ENCODE measurements around the gene ACOX3. TPM values are rescaled to one million over a fixed set of nuclear protein-coding genes. Genes with fewer than 3 reads are reported as not detected.

The ACOX3 gene
- total RNA-seq, 2 experiments from 2014 or later, result 13.8 to 15.4 TPM

DNA sequence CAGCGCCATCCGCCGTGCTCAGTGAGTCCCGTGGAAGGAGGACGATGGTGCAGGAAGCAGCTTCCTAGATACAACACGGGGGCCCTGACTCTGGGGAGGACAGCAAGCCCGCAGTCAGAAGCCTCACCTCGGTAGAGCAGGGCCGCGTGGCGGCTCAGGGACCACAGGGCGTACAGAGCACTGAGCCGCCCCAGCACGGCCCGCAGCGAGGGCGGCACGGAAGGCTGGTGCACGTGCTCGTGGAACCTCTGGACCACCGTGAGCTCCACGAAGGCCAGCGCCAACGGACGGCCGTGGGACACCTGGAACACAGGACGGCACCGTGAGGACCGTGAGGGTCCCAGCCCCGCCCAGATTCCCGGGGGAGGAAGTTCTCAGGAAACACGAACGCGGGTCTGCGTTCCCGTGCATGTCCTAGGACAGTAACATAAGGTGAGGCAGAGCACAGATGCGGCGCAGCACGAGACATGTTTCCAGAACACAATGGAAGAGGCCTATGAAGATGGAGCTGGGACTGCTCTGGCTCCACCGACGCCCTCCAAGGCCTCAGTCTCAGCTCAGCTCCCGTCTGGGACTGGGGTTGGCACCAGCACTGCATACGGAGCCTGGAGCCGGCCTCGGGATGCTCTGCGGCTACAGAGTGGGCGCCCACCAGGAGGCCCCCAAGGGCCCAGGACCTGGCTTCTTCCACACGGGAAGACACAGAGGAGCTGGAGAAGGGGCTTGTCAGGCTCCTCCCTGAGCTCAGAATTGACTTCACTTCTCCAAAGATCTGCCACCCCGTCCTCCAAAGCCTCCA is 65.5 kb downstream of the ACOX3 start:
- Mint-ChIP-seq H3K4me3 (no peak overlapping the region), H3K9me3 (no peaks in the 10 kb centered on the region), H3K36me3 (ENCODE audit: low read depth) (no peaks in the 10 kb centered on the region), H3K27me3 (no peaks in the 10 kb centered on the region), H3K4me1 (no peaks in the 10 kb centered on the region), H3K27ac (no peak overlapping the region)
- CTCF ChIA-PET, result no interaction called here
- DNase-seq, result no peak
- POLR2A ChIA-PET, result no interaction called here

DNA sequence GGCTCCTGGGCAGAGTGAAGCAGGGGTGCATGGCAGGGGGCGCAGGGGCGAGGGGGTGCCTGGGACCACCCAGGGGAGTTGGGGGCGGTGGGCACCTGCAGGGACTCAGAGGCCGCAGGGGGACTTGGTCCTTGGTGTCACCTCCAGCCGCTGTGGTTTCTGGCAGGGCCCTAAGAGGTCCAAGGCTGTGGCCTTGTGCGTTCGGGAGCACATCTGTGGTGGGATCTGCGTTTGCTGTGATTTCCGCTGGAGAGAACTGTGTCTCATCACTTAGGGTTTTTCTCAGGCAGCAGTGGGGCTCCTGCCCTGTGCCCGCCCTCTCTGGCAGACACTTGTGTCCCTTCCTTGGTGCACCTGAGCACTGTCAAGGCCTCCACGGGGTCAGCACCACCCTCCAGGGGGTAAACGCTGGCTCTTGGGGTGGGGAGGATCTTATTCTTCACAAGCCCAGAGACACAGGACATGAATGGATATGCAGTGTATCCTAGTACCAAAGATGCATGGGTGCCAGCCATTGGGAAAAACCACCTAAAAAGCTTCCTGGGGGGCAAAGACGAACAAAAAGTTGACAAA is 66.5 kb downstream of the ACOX3 start:
- POLR2A ChIA-PET, result no interaction called here
- Mint-ChIP-seq H3K36me3 (ENCODE audit: low read depth) (no peaks in the 10 kb centered on the region), H3K4me3 (no peak overlapping the region), H3K27me3 (no peaks in the 10 kb centered on the region), H3K4me1 (no peaks in the 10 kb centered on the region), H3K27ac (no peak overlapping the region), H3K9me3 (no peaks in the 10 kb centered on the region)
- CTCF ChIA-PET, result no interaction called here
- DNase-seq, result no peak

DNA sequence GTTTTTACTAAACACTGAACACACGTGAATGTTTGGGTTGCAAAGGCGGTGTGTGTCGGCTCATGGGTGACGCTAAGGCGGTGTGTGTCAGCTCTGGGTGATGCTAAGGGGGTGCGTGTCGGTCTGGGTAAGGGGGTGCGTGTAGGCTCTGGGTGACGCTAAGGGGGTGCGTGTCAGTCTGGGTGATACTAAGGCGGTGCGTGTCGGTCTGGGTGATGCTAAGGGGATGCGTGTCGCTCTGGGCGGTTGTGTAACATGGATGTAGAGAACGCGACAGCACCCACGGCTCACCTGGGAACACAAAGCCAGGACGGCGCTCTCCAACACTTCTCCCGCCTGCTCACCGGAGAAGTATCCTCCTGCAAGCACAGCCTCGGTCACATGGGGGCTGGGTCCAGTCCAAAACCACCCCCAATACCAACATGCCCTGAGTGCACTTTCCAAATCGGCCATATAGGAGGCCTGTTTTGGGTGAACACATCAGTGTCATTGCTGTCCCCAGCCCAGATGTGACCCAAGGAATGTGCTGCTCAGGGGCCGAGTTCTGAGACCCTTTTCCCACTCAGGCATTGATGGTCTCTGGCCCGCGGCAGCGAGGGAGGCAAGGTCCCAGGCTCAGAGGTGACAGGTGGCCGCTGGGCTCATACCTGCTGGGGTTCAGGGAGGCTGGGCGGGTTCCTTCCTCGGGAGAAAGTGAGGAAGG is 67.1 kb downstream of the ACOX3 start:
- Mint-ChIP-seq H3K9me3 (no peaks in the 10 kb centered on the region), H3K4me3 (no peak overlapping the region), H3K27me3 (no peaks in the 10 kb centered on the region), H3K27ac (no peak overlapping the region), H3K4me1 (no peaks in the 10 kb centered on the region), H3K36me3 (ENCODE audit: low read depth) (no peaks in the 10 kb centered on the region)
- CTCF ChIA-PET, result no interaction called here
- no peak for DNase-seq
- POLR2A ChIA-PET, result no interaction called here

DNA sequence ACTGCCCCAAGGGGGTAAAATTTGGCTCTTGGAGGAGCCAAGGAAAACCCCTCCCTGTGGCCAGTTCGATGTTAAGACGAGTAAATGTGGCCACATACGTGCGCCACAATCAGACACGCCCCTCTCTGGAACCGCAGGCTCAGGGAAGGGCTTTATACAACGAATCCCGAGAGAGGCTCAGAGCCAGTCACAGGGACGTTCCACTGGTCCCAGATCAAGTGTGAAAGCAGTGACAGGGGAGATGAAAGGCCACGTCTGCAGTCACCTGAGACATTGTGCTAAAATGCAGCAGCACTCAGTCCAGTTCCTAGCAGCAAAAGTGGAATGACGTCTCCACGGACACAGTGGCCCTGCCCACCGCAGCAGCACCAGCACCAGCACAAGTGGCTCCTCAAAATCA is 68.0 kb downstream of the ACOX3 start:
- Mint-ChIP-seq H3K4me1 (no peaks in the 10 kb centered on the region), H3K27me3 (no peaks in the 10 kb centered on the region), H3K27ac (no peak overlapping the region), H3K36me3 (ENCODE audit: low read depth) (no peaks in the 10 kb centered on the region), H3K4me3 (no peak overlapping the region), H3K9me3 (no peaks in the 10 kb centered on the region)
- DNase-seq, result no peak
- ChIA-PET CTCF (no interaction called here), POLR2A (no interaction called here)

DNA sequence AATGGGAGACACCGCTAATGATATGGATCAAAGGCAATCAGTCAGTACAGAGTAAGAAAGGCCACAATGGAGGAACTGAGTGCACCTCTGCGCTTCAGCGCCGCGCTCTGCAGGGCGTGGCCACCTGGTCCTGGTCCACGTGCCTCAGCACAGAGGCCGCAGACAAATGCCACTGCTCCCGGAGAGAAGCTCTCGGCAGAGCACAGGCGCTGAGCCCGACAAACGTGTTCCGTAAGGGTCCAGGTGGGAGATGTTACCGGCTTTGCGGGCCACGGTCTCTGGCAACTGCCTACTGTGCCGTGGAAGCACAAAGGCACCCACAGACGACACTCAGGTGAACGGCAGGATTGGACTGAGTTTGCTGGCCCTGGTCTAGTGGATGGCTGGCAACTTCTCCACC is 68.9 kb downstream of the ACOX3 start:
- CTCF ChIA-PET, result no interaction called here
- Mint-ChIP-seq H3K4me3 (no peak overlapping the region), H3K36me3 (ENCODE audit: low read depth) (no peaks in the 10 kb centered on the region), H3K27ac (no peak overlapping the region), H3K27me3 (no peaks in the 10 kb centered on the region), H3K4me1 (no peaks in the 10 kb centered on the region), H3K9me3 (no peaks in the 10 kb centered on the region)
- no peak for DNase-seq
- POLR2A ChIA-PET, result no interaction called here

DNA sequence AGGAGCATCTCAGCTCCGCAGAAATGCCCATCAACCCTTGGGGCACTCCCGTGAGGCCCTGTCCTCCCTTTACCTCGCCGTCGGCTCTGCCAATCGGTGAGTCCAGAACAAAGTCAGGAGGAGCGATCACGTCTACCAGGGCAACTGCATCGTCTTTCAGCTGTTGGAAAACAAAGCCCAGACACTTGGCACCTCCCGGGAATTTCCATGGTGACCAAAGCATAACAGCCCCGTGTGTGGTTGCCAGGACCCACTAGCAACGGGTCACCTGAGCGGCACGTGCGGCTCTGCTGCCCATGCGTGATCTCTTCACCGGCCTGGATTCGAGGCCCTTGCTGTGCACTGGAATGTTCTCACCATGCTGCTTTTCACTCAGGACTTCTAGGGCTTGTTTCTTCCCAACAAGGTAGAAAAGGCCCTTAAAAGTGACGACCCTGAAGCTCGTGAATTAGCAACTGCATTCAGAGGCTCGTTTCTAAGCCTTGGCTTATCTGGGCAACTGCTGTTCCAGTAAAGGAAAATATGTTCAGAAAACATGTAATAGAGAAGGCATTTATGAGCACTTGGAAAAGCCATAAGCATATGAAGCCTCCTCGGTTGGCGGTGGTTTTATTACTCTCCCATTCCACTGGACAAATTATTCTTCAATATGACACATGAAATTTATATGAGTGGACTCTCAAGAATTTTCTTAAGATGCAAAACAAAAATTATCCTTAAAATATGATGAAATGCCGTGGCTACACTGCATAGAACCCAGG is 69.5 kb downstream of the ACOX3 start:
- H3K27ac Mint-ChIP-seq, result no peak overlapping the region
- DNase-seq, result no peak
- ChIA-PET POLR2A (no interaction called here), CTCF (no interaction called here)
- no peaks in the 10 kb centered on the region for H3K36me3 Mint-ChIP-seq (ENCODE audit: low read depth)
- no peaks in the 10 kb centered on the region for H3K27me3 Mint-ChIP-seq
- no peak overlapping the region for H3K4me3 Mint-ChIP-seq
- no peaks in the 10 kb centered on the region for H3K4me1 Mint-ChIP-seq
- no peaks in the 10 kb centered on the region for H3K9me3 Mint-ChIP-seq

DNA sequence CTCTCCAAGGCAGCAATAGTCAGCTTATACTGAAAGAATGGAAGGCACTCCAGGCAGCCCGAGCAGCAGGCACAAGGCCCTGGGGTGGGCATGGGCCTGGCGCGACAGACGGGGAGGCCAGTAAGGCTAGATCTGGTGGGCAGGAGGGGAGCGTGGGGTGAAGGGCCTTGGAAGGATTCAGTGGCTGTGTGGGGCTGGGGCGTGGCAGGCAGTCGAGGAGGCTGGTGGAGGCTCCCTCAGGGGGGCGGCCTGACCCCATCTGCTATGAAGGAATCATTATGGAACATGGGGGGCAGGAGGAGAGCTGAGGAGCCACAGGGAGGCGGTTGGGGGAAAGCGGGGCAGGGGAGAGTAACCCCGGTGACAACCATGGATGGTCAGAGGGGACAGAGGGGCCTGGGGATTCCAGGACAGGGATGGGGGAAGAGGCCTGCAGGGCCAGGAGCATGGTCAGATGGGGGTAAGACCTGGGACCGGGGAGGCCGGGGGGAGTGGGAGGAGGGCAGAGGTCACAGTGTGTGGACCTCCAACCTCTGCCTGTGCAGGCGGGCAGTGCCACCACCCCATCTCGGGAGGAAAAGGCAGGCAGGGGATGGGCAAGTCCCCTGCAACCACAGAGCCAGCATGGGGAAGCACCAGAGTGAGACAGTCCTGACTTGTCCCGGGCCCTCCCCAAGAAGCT is 70.3 kb downstream of the ACOX3 start:
- Mint-ChIP-seq H3K36me3 (ENCODE audit: low read depth) (no peaks in the 10 kb centered on the region), H3K27ac (no peak overlapping the region), H3K27me3 (no peaks in the 10 kb centered on the region), H3K4me1 (no peaks in the 10 kb centered on the region), H3K4me3 (no peak overlapping the region), H3K9me3 (no peaks in the 10 kb centered on the region)
- ChIA-PET POLR2A (no interaction called here), CTCF (no interaction called here)
- DNase-seq, result no peak

DNA sequence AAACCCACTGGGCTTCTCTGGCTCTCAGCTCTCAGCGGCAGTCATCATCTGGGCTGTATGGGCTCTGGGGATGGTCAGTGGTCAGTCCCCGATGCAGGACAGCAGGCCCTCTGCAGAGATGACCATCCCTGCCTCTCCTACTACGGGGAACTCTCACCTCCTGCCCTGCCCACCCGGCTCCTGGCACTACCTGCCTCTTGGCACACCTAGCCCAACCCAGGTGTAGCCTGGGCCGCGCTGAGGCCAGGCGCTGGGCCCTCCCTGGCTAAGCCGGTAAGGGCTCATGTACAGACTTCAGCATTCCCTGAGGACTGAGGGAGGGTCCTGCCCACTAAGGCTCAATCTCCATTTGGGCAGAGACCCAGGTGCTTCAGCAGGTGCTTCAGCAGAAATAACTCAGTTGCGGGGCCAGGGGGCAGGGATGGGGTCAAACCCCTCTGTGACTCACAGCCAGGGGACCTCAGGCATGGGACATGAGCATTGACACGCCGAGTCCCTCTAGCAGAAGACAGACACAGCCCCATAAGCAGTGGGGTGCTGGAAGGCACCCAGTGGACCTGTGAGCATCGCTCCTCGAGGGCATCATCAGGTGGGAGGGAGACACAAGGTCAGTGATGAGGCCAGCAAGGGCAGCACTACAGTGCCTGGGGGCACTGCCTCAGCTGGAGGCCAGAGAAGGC is 71.0 kb downstream of the ACOX3 start:
- H3K27ac Mint-ChIP-seq, result no peak overlapping the region
- H3K9me3 Mint-ChIP-seq, result no peaks in the 10 kb centered on the region
- H3K4me1 Mint-ChIP-seq, result no peaks in the 10 kb centered on the region
- H3K36me3 Mint-ChIP-seq (ENCODE audit: low read depth), result no peaks in the 10 kb centered on the region
- POLR2A ChIA-PET, result no interaction called here
- H3K27me3 Mint-ChIP-seq, result no peaks in the 10 kb centered on the region
- no peak for DNase-seq
- no peak overlapping the region for H3K4me3 Mint-ChIP-seq
- CTCF ChIA-PET, result no interaction called here

DNA sequence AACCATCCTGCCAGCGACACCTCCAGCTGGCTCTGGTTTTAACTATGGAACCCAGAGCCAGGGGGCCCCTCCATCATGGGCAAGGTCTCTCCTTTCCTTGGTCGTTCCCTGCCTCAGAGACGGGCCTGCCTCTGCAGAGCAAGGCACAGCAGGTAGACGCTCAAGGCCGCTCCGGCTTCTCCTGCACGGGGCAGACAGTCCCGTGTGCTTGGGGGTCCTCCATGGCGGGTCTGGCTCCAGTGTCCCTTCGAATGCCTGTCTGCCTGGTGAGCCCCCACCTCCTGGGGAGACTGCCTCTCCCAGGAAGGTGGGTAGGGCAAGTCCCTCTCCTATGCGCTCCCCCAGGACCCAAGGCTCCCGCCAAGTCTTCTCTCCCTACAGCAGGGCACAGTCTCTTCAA is 71.5 kb downstream of the ACOX3 start:
- Mint-ChIP-seq H3K27me3 (no peaks in the 10 kb centered on the region), H3K27ac (no peak overlapping the region), H3K4me3 (no peak overlapping the region), H3K9me3 (no peaks in the 10 kb centered on the region), H3K36me3 (ENCODE audit: low read depth) (no peaks in the 10 kb centered on the region), H3K4me1 (no peaks in the 10 kb centered on the region)
- POLR2A ChIA-PET, result no interaction called here
- no peak for DNase-seq
- CTCF ChIA-PET, result no interaction called here

DNA sequence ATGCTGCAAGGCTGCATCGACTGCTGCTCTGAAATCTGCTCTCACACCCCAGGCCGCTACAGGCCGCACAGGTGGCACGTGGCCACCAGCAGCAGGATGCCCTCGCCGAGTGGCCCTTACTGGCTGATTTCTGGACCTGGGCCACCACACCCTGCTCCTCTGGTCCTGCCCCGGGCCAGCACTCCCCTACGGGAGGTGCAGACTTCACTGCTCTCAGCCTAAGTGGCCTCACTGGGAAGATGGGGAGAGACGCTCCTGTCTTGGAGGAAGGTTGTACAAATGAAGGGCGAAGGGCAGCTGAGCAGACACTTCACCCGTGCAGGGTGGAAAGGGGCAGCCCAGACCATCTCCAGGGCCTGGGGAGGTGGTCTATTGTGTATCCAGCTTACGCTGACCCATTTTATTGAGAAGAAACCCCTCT is 72.5 kb downstream of the ACOX3 start:
- H3K4me1 Mint-ChIP-seq, result no peaks in the 10 kb centered on the region
- ChIA-PET CTCF (interaction anchor here (0.7 kb wide), 2 partner anchors 40 to 53 kb away, joined by 3 to 4 read pairs; no protein-coding TSS in a partner anchor), POLR2A (no interaction called here)
- no peaks in the 10 kb centered on the region for H3K9me3 Mint-ChIP-seq
- no peaks in the 10 kb centered on the region for H3K36me3 Mint-ChIP-seq (ENCODE audit: low read depth)
- no peak overlapping the region for H3K4me3 Mint-ChIP-seq
- H3K27ac Mint-ChIP-seq, result no peak overlapping the region
- DNase-seq, result no peak
- no peaks in the 10 kb centered on the region for H3K27me3 Mint-ChIP-seq

DNA sequence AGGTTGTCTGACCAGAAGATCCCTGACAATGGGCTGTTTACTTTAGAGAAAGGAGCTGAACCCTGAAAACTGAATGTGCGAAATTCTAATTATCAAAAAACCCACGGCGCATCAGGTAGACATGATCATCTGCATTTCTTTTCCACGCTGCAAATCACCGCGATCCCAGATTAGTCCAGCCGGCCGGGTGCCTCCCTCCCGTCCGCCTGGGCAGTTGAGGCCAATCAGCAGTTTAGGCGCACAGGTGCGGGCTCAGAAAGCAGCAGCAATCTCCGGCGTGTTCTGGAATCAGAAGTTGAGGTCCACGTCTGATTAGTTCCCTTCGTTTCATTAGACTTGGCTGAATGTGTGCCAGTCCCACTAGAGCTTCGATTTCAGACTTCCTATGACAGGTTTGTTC is 73.9 kb downstream of the ACOX3 start:
- Mint-ChIP-seq H3K9me3 (peaks cover 2% of the 10 kb centered on the region), H3K4me1 (no peaks in the 10 kb centered on the region), H3K4me3 (no peak overlapping the region), H3K27ac (no peak overlapping the region), H3K27me3 (no peaks in the 10 kb centered on the region), H3K36me3 (ENCODE audit: low read depth) (no peaks in the 10 kb centered on the region)
- ChIA-PET CTCF (no interaction called here), POLR2A (no interaction called here)
- no peak for DNase-seq

DNA sequence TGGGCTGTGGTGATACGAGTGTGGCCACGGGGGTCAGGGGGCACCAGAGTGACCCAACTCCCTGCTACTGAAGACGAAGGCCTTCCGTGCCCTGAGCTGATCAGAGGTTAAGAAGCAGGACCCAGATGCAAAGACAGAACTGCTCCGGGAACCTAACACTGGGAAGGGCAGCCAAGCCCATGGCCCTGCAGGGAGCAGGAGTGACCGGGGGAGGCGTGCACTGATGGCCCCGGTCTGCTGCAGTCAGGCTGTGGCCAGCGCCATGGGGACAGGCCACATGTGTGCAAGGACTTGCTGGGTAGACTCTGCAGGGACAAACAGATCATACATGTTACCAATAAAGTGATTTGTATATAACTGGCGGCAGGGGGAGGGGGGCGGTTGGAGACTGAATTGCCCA is 74.6 kb downstream of the ACOX3 start:
- no peak overlapping the region for H3K4me3 Mint-ChIP-seq
- H3K27ac Mint-ChIP-seq, result no peak overlapping the region
- peaks cover 4% of the 10 kb centered on the region for H3K9me3 Mint-ChIP-seq

More for the DNA sequence above, 74.6 kb downstream of the ACOX3 start:
- no peaks in the 10 kb centered on the region for H3K36me3 Mint-ChIP-seq (ENCODE audit: low read depth)
- POLR2A ChIA-PET, result no interaction called here
- no peak for DNase-seq
- CTCF ChIA-PET, result no interaction called here
- H3K4me1 Mint-ChIP-seq, result no peaks in the 10 kb centered on the region
- no peaks in the 10 kb centered on the region for H3K27me3 Mint-ChIP-seq
